Fibroblast of skin of left quadriceps (primary cell): ENCODE measurements around the gene ZNF440.
"Not testable (repeated sequence)": the region's sequence is repeated elsewhere in the genome, so short reads cannot be mapped to it uniquely, and the experiment has no call there.

Experiments
- DNase-seq, 2 experiments: peaks; one replicate each; pipeline ENCODE4 v3.0.0-alpha.2; 2013; ENCODE audit warnings: low read depth in 2 of 2

The ZNF440 gene

GRCh38 chr19:11828957-11829876 is 15.1 kb downstream of the ZNF440 start:
- DNase-seq: not testable (repeated sequence)

- no peak for DNase-seq
Observed at GRCh38 chr19:11832253-11832912, 18.3 kb downstream of the ZNF440 start.

GRCh38 chr19:11833541-11833940 is 19.5 kb downstream of the ZNF440 start:
- no peak for DNase-seq

GRCh38 chr19:11835626-11836066 is 21.6 kb downstream of the ZNF440 start:
- not testable (repeated sequence) for DNase-seq

- no peak for DNase-seq
Observed at GRCh38 chr19:11843722-11844121, 29.6 kb downstream of the ZNF440 start.

- not testable (repeated sequence) for DNase-seq
Observed at GRCh38 chr19:11847615-11848014, 33.5 kb downstream of the ZNF440 start.

GRCh38 chr19:11848200-11848593 is 34.1 kb downstream of the ZNF440 start:
- no peak for DNase-seq

- DNase-seq: peak; percentile 43 to 48
Observed at GRCh38 chr19:11848594-11849469, 34.8 kb downstream of the ZNF440 start, which contains the start of gene ZNF439. TSS of gene ZNF439 (plus strand) at chr19:11848726. CDS start at chr19:11848868, 142 bp downstream.

GRCh38 chr19:11850289-11850688 is 36.2 kb downstream of the ZNF440 start:
- not testable (repeated sequence) for DNase-seq

GRCh38 chr19:11853358-11853757 is 39.3 kb downstream of the ZNF440 start:
- no peak for DNase-seq

- no peak for DNase-seq
Observed at GRCh38 chr19:11856596-11857250, 42.6 kb downstream of the ZNF440 start.

GRCh38 chr19:11860721-11861120 is 46.6 kb downstream of the ZNF440 start:
- DNase-seq: no peak

GRCh38 chr19:11861301-11861700 is 47.2 kb downstream of the ZNF440 start:
- DNase-seq: no peak

- not testable (repeated sequence) for DNase-seq
Observed at GRCh38 chr19:11867766-11868165, 53.7 kb downstream of the ZNF440 start.

- no peak for DNase-seq
Observed at GRCh38 chr19:11868188-11868587, 54.1 kb downstream of the ZNF440 start.

- DNase-seq: no peak
Observed at GRCh38 chr19:11872624-11873023, 58.6 kb downstream of the ZNF440 start.

GRCh38 chr19:11873762-11874161 is 59.7 kb downstream of the ZNF440 start:
- DNase-seq: no peak

- not testable (repeated sequence) for DNase-seq
Observed at GRCh38 chr19:11879687-11880266, 65.7 kb downstream of the ZNF440 start.

GRCh38 chr19:11880598-11880997 is 66.5 kb downstream of the ZNF440 start:
- DNase-seq: no peak

- DNase-seq: peak in 1 of 2 experiments; percentile 17
Observed at GRCh38 chr19:11881151-11881800, 67.2 kb downstream of the ZNF440 start.
